Mucosa of rectum (tissue), 2 donors: Measurements from ENCODE around the gene COPS4.
"Not testable (repeated sequence)": the region's sequence is repeated elsewhere in the genome, so short reads cannot be mapped to it uniquely, and the experiment has no call there.

Experiments
- H3K27ac ChIP-seq, 2 donors: one replicate each; pipeline ENCODE4 v1.7.0; 2013; ENCODE audit warnings: inconsistent platforms in 2 of 2, low read depth in 2 of 2, low read length in 2 of 2
- H3K27me3 ChIP-seq, 2 donors: one replicate each; pipeline ENCODE4 v1.7.0; 2013; ENCODE audit warnings: low read length in 2 of 2; ENCODE audit not compliant: control insufficient read depth in 2 of 2, insufficient read depth in 2 of 2
- H3K36me3 ChIP-seq, 2 donors: one replicate each; pipeline ENCODE4 v1.7.0; 2013; ENCODE audit warnings: low read length in 2 of 2; ENCODE audit not compliant: control insufficient read depth in 2 of 2, insufficient read depth in 2 of 2
- H3K4me1 ChIP-seq, 2 donors: one replicate each; pipeline ENCODE4 v1.7.0; 2013; ENCODE audit warnings: low read length in 2 of 2, mild to moderate bottlenecking in 1 of 2; ENCODE audit not compliant: control insufficient read depth in 2 of 2, insufficient read depth in 2 of 2
- H3K4me3 ChIP-seq, 2 donors: one replicate each; pipeline ENCODE4 v1.7.0; 2013; ENCODE audit warnings: low read length in 2 of 2
- H3K9ac ChIP-seq, 2 donors: one replicate each; pipeline ENCODE4 v1.7.0; 2013; ENCODE audit warnings: low read length in 2 of 2, low read depth in 1 of 2, mild to moderate bottlenecking in 1 of 2
- H3K9me3 ChIP-seq, 2 donors: one replicate each; pipeline ENCODE4 v1.7.0; 2013; ENCODE audit warnings: low read length in 2 of 2; ENCODE audit not compliant: control insufficient read depth in 2 of 2
- donor health status: healthy.
- donor health status: Normal muscosa, but diverticular disease.

COPS4 gene

GRCh38 chr4:83023599-83023998 is 11.4 kb upstream of the COPS4 start:
- not testable (repeated sequence) for H3K4me3 ChIP-seq, H3K27ac ChIP-seq, H3K36me3 ChIP-seq, H3K9me3 ChIP-seq, H3K4me1 ChIP-seq, H3K9ac ChIP-seq, H3K27me3 ChIP-seq

- no peak overlapping the region for H3K27ac ChIP-seq
- H3K9me3 ChIP-seq: no peaks in the 10 kb centered on the region
- H3K4me1 ChIP-seq: no peaks in the 10 kb centered on the region
- H3K4me3 ChIP-seq: no peak overlapping the region
- H3K9ac ChIP-seq: no peak overlapping the region
- H3K36me3 ChIP-seq: no peaks in the 10 kb centered on the region
- H3K27me3 ChIP-seq: no peaks in the 10 kb centered on the region
Observed at GRCh38 chr4:83024233-83024632, 10.8 kb upstream of the COPS4 start.

- Histone ChIP-seq H3K4me1 (no peaks in the 10 kb centered on the region), H3K27me3 (no peaks in the 10 kb centered on the region)
Observed at GRCh38 chr4:83025563-83025962, 9.4 kb upstream of the COPS4 start.

GRCh38 chr4:83028976-83029375 is 6.0 kb upstream of the COPS4 start:
- Histone ChIP-seq H3K27ac (no peak overlapping the region), H3K36me3 (no peaks in the 10 kb centered on the region), H3K9me3 (no peaks in the 10 kb centered on the region), H3K4me3 (no peak overlapping the region), H3K27me3 (no peaks in the 10 kb centered on the region), H3K4me1 (no peaks in the 10 kb centered on the region), H3K9ac (no peak overlapping the region)

More at GRCh38 chr4:83025563-83025962, 9.4 kb upstream of the COPS4 start:
- no peak overlapping the region for H3K4me3 ChIP-seq
- no peak overlapping the region for H3K27ac ChIP-seq
- no peaks in the 10 kb centered on the region for H3K36me3 ChIP-seq
- H3K9ac ChIP-seq: no peak overlapping the region
- no peaks in the 10 kb centered on the region for H3K9me3 ChIP-seq

GRCh38 chr4:83029688-83030087 is 5.3 kb upstream of the COPS4 start:
- H3K4me1 ChIP-seq: no peaks in the 10 kb centered on the region
- no peaks in the 10 kb centered on the region for H3K9me3 ChIP-seq
- no peak overlapping the region for H3K27ac ChIP-seq
- H3K36me3 ChIP-seq: no peaks in the 10 kb centered on the region
- H3K9ac ChIP-seq: no peak overlapping the region
- H3K27me3 ChIP-seq: no peaks in the 10 kb centered on the region
- no peak overlapping the region for H3K4me3 ChIP-seq

- no peaks in the 10 kb centered on the region for H3K9me3 ChIP-seq
- no peak overlapping the region for H3K27ac ChIP-seq
- H3K27me3 ChIP-seq: no peaks in the 10 kb centered on the region
- no peaks in the 10 kb centered on the region for H3K36me3 ChIP-seq
- H3K4me3 ChIP-seq: no peak overlapping the region
- no peak overlapping the region for H3K9ac ChIP-seq
- peaks cover 3 to 6% of the 10 kb centered on the region in 2 donors for H3K4me1 ChIP-seq
Observed at GRCh38 chr4:83036991-83037665, 2.1 kb downstream of the COPS4 start.

GRCh38 chr4:83040269-83040668 is 5.3 kb downstream of the COPS4 start:
- H3K36me3 ChIP-seq: no peaks in the 10 kb centered on the region
- H3K4me3 ChIP-seq: no peak overlapping the region
- no peaks in the 10 kb centered on the region for H3K27me3 ChIP-seq
- no peak overlapping the region for H3K27ac ChIP-seq
- peaks cover 3 to 6% of the 10 kb centered on the region in 2 donors for H3K4me1 ChIP-seq
- no peaks in the 10 kb centered on the region for H3K9me3 ChIP-seq
- H3K9ac ChIP-seq: no peak overlapping the region

GRCh38 chr4:83043157-83043556 is 8.2 kb downstream of the COPS4 start:
- not testable (repeated sequence) for H3K4me3 ChIP-seq, H3K9me3 ChIP-seq, H3K9ac ChIP-seq, H3K27ac ChIP-seq, H3K36me3 ChIP-seq, H3K4me1 ChIP-seq, H3K27me3 ChIP-seq

- Histone ChIP-seq H3K27me3 (no peaks in the 10 kb centered on the region), H3K9me3 (no peaks in the 10 kb centered on the region), H3K27ac (no peak overlapping the region), H3K4me1 (no peaks in the 10 kb centered on the region), H3K9ac (no peak overlapping the region), H3K36me3 (peaks cover 0 to 2% of the 10 kb centered on the region in 2 donors), H3K4me3 (no peak overlapping the region)
Observed at GRCh38 chr4:83043801-83044407, 8.9 kb downstream of the COPS4 start.

- no peaks in the 10 kb centered on the region for H3K27me3 ChIP-seq
- H3K4me1 ChIP-seq: no peaks in the 10 kb centered on the region
- peaks cover 7 to 21% of the 10 kb centered on the region in 2 donors for H3K36me3 ChIP-seq
- H3K9ac ChIP-seq: no peak overlapping the region
- no peak overlapping the region for H3K4me3 ChIP-seq
- no peaks in the 10 kb centered on the region for H3K9me3 ChIP-seq
- no peak overlapping the region for H3K27ac ChIP-seq
Observed at GRCh38 chr4:83046693-83047473, 11.9 kb downstream of the COPS4 start.
